VCaP (cell line): ENCODE data around the gene CMIP.
"Not testable (repeated sequence)": the region's sequence is repeated elsewhere in the genome, so short reads cannot be mapped to it uniquely, and the experiment has no call there.

Experiments
- H3K27ac ChIP-seq: fragments of 450-650 bp; 2 replicates; pipeline ENCODE4 v1.5.1; 2017
- CTCF ChIP-seq: fragments of 450-650 bp; conservative IDR thresholded peaks from 2 replicates; pipeline ENCODE4 v1.5.1; 2017; ENCODE audit warnings: mild to moderate bottlenecking, moderate library complexity

CMIP gene

GRCh38 chr16:81681311-81681710, 236.7 kb downstream of the CMIP start:
- no peak for TF ChIP-seq CTCF
- no peak overlapping the region for H3K27ac ChIP-seq

- H3K27ac ChIP-seq, result no peak overlapping the region
- no peak for TF ChIP-seq CTCF
These were observed 239.7 kb downstream of the CMIP start for GRCh38 chr16:81684242-81684837.

GRCh38 chr16:81684901-81685300, 240.3 kb downstream of the CMIP start:
- no peak overlapping the region for H3K27ac ChIP-seq

GRCh38 chr16:81686391-81687130, 242.0 kb downstream of the CMIP start:
- no peak for TF ChIP-seq CTCF
- no peak overlapping the region for H3K27ac ChIP-seq

More at GRCh38 chr16:81684901-81685300, 240.3 kb downstream of the CMIP start:
- no peak for TF ChIP-seq CTCF

- no peak for TF ChIP-seq CTCF
- no peak overlapping the region for H3K27ac ChIP-seq
These were observed 242.5 kb downstream of the CMIP start for GRCh38 chr16:81687131-81687456.

- TF ChIP-seq CTCF, result no peak
- H3K27ac ChIP-seq, result no peak overlapping the region
These were observed 243.6 kb downstream of the CMIP start for GRCh38 chr16:81688182-81688581.

- not testable (repeated sequence) for H3K27ac ChIP-seq
These were observed 244.2 kb downstream of the CMIP start for GRCh38 chr16:81688839-81689238.

GRCh38 chr16:81692021-81692420, 247.4 kb downstream of the CMIP start:
- no peak for TF ChIP-seq CTCF
- H3K27ac ChIP-seq, result no peak overlapping the region
